Kidney (tissue), 14 donors: Measurements from ENCODE around the gene STK31. TPM values are rescaled to one million over a fixed set of nuclear protein-coding genes. Genes with fewer than 3 reads are reported as not detected.

Experiments
- DNase-seq, 5 donors: peaks; one replicate each; pipeline ENCODE4 v3.0.0-alpha.2; 2013 to 2020
- FAIRE-seq: peaks from 2 replicates; lab custom pipeline; 2012; peaks lifted over from hg19 to GRCh38; lab: Jason Lieb, UNC
- H3K27ac ChIP-seq, 2 donors: one replicate each; pipeline ENCODE4 v1.7.0; 2013; ENCODE audit warnings: low read depth in 2 of 2, low read length in 2 of 2, inconsistent platforms in 1 of 2
- H3K27me3 ChIP-seq: one replicate; pipeline ENCODE4 v1.7.1; 2013; ENCODE audit warnings: low read length, inconsistent platforms; ENCODE audit not compliant: control insufficient read depth, insufficient read depth
- H3K36me3 ChIP-seq, 3 donors: one replicate each; pipeline versions ENCODE4 v1.7.0 to v1.7.1; 2013; ENCODE audit warnings: low read length in 3 of 3, control low read depth in 1 of 3, inconsistent platforms in 1 of 3; ENCODE audit not compliant: insufficient read depth in 3 of 3, control insufficient read depth in 2 of 3
- H3K4me1 ChIP-seq, 3 donors: one replicate each; pipeline versions ENCODE4 v1.7.0 to v1.7.1; 2013; ENCODE audit warnings: low read length in 3 of 3, inconsistent platforms in 1 of 3, low read depth in 1 of 3; ENCODE audit not compliant: control insufficient read depth in 2 of 3, insufficient read depth in 2 of 3
- H3K4me3 ChIP-seq, 3 donors: one replicate each; pipeline versions ENCODE4 v1.7.0 to v1.8.1; 2013; ENCODE audit warnings: low read length in 3 of 3, control low read depth in 1 of 3, inconsistent platforms in 1 of 3
- H3K9ac ChIP-seq, 3 donors: one replicate each; pipeline versions ENCODE4 v1.7.0 to v1.7.1; 2013; ENCODE audit warnings: low read length in 3 of 3, control low read depth in 1 of 3, inconsistent platforms in 1 of 3
- H3K9me3 ChIP-seq, 3 donors: one replicate each; pipeline versions ENCODE4 v1.7.0 to v1.7.1; 2013; ENCODE audit warnings: low read length in 3 of 3, control low read depth in 1 of 3, inconsistent platforms in 1 of 3; ENCODE audit not compliant: control insufficient read depth in 2 of 3, insufficient read depth in 1 of 3
- intact Hi-C: fragments of 100-400 bp; cut with DNase I; formaldehyde crosslinking; loops from one replicate; pipeline ENCODE4 v1.11.1; 2022
- polyA plus RNA-seq: library from polyadenylated mRNA; stranded (reverse); fragments of 350-450 nt; fragmentation: Illumina TruSeq; extraction: RNeasy Lipid Tissue Mini Kit (QIAGEN cat#74804); gene quantifications from one replicate; pipeline ENCODE4 v1.2.3, GENCODE V29; 2014; ENCODE audit warnings: low read depth, low replicate concordance; ENCODE audit not compliant: insufficient read depth
- total RNA-seq: library from RNA; stranded (reverse); fragmentation: NEBNext Ultra II Directional; extraction: Animal tissue kit (Norgen Biotek cat#: 25700); gene quantifications from one replicate; pipeline ENCODE4 v1.2.1, GENCODE V29; 2021
- TF ChIP-seq, protein P1 (sequence below): IDR thresholded peaks from 3 replicates; pipeline ENCODE4 v1.5.1; 2012; ENCODE audit warnings: mild to moderate bottlenecking, moderate library complexity, borderline replicate concordance; ENCODE audit not compliant: insufficient read depth; ENCODE audit errors: extremely low read depth
- donor health status: control.
- donor health status: control.
- donor health status: control.
- donor health status: control.
- donor health status: control.
- donor health status: DM: yes; HTN: yes; CAD: no.
- donor health status: Normal renal cell carcinoma (clear cell type).

The STK31 gene
- total and polyA plus RNA-seq, 2 donors from 2014 or later: 0.15 to 0.44 TPM

- Histone ChIP-seq H3K4me1 (no peaks in the 10 kb centered on the region), H3K4me3 (no peak overlapping the region), H3K9me3 (no peaks in the 10 kb centered on the region), H3K27ac (no peak overlapping the region), H3K36me3 (peaks cover 2 to 5% (median 4%) of the 10 kb centered on the region in 3 donors), H3K9ac (no peak overlapping the region), H3K27me3 (no peaks in the 10 kb centered on the region)
- DNase-seq: no peak
- no peak for FAIRE-seq
- TF ChIP-seq, protein P1, sequence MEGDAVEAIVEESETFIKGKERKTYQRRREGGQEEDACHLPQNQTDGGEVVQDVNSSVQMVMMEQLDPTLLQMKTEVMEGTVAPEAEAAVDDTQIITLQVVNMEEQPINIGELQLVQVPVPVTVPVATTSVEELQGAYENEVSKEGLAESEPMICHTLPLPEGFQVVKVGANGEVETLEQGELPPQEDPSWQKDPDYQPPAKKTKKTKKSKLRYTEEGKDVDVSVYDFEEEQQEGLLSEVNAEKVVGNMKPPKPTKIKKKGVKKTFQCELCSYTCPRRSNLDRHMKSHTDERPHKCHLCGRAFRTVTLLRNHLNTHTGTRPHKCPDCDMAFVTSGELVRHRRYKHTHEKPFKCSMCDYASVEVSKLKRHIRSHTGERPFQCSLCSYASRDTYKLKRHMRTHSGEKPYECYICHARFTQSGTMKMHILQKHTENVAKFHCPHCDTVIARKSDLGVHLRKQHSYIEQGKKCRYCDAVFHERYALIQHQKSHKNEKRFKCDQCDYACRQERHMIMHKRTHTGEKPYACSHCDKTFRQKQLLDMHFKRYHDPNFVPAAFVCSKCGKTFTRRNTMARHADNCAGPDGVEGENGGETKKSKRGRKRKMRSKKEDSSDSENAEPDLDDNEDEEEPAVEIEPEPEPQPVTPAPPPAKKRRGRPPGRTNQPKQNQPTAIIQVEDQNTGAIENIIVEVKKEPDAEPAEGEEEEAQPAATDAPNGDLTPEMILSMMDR: no peak
- intact Hi-C loops: no loop called here
These were observed 11.2 kb upstream of the STK31 start for GRCh38 chr7:23698822-23699221.

- FAIRE-seq (no peak), DNase-seq (peak in 2 of 5 donors; percentile 52 to 58)
- intact Hi-C loops: no loop called here
- Histone ChIP-seq H3K9ac (no peak overlapping the region), H3K4me3 (no peak overlapping the region), H3K36me3 (peaks cover 2 to 11% (median 6%) of the 10 kb centered on the region in 3 donors), H3K27ac (no peak overlapping the region), H3K4me1 (no peaks in the 10 kb centered on the region), H3K27me3 (no peaks in the 10 kb centered on the region), H3K9me3 (no peaks in the 10 kb centered on the region)
- TF ChIP-seq, protein P1: no peak
These were observed 10.0 kb upstream of the STK31 start for GRCh38 chr7:23700046-23700445.

- FAIRE-seq: no peak
- no peak overlapping the region for H3K27ac ChIP-seq
These were observed 803 bp upstream of the STK31 start for GRCh38 chr7:23709081-23709750.

More at GRCh38 chr7:23709081-23709750, 803 bp upstream of the STK31 start:
- intact Hi-C loops: no loop called here
- Histone ChIP-seq H3K4me3 (no peak overlapping the region), H3K9ac (no peak overlapping the region), H3K4me1 (no peaks in the 10 kb centered on the region), H3K36me3 (peaks cover 2 to 9% (median 2%) of the 10 kb centered on the region in 3 donors), H3K27me3 (no peaks in the 10 kb centered on the region), H3K9me3 (peaks cover 0 to 5% (median 3%) of the 10 kb centered on the region in 3 donors)
- TF ChIP-seq, protein P1: no peak
- no peak for DNase-seq
